Measurements from ENCODE around the gene MCTS1. TPM values are rescaled to one million over a fixed set of nuclear protein-coding genes. Genes with fewer than 3 reads are reported as not detected.
"Not testable (repeated sequence)": the region's sequence is repeated elsewhere in the genome, so short reads cannot be mapped to it uniquely, and the experiment has no call there.

The MCTS1 gene
- total RNA-seq, 1 donor from 2014 or later, result 27.2 TPM

- Mint-ChIP-seq H3K4me1 (no peaks in the 10 kb centered on the region), H3K9me3 (peaks cover 9% of the 10 kb centered on the region)
Measured at GRCh38 chrX:120647127-120647526, 43.2 kb downstream of the MCTS1 start.

DNA sequence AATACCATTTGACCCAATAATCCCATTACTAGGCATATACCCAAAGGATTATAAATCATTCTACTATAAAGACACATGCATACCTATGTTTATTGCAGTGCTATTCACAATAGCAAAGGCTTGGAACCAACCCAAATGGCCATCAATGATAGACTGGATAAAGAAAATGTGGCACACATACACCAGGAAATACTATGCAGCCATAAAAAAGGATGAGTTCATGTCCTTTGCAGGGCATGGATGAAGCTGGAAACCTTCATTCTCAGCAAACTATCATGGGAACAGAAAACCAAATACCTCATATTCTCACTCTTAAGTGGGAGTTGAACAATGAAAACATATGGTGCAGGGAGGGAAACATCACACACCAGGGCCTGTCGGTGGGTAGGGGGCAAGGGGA is 48.4 kb downstream of the MCTS1 start:
- not testable (repeated sequence) for H3K9me3 ChIP-seq (ENCODE audit: low read depth); H3K27me3 ChIP-seq; H3K79me2 ChIP-seq (ENCODE audit: low read depth); H3K4me1 Mint-ChIP-seq; DNase-seq (ENCODE audit: low spot score); H3K4me1 ChIP-seq; H3K36me3 ChIP-seq; H3K4me2 ChIP-seq; H3K9me3 Mint-ChIP-seq; H3K27me3 Mint-ChIP-seq (ENCODE audit: insufficient read depth, low read depth); H2AFZ ChIP-seq (replicated peaks); H3K4me3 ChIP-seq; H3F3A ChIP-seq (ENCODE audit: low read depth); H3K36me3 Mint-ChIP-seq; H4K20me1 ChIP-seq (ENCODE audit: low read depth); H3K27ac Mint-ChIP-seq; H3K27ac ChIP-seq; H3K9ac ChIP-seq
- H3K4me3 Mint-ChIP-seq, result peak overlapping the region; percentile 41

More at GRCh38 chrX:120647127-120647526, 43.2 kb downstream of the MCTS1 start:
- Histone ChIP-seq H3F3A (ENCODE audit: low read depth) (no peaks in the 10 kb centered on the region), H4K20me1 (ENCODE audit: low read depth) (no peaks in the 10 kb centered on the region), H3K4me1 (no peaks in the 10 kb centered on the region), H3K4me2 (no peak overlapping the region), H3K9me3 (ENCODE audit: low read depth) (no peaks in the 10 kb centered on the region), H2AFZ (replicated peaks) (no peak overlapping the region), H3K27ac (no peak overlapping the region), H3K79me2 (ENCODE audit: low read depth) (no peaks in the 10 kb centered on the region), H3K36me3 (no peaks in the 10 kb centered on the region), H3K9ac (no peak overlapping the region), H3K27me3 (no peaks in the 10 kb centered on the region), H3K4me3 (no peak overlapping the region)
- no peak for TF ChIP-seq EZH2phosphoT487 (IDR thresholded peaks at IDR 0.05)
- Mint-ChIP-seq H3K27ac (no peak overlapping the region), H3K36me3 (no peaks in the 10 kb centered on the region), H3K4me3 (no peak overlapping the region), H3K27me3 (ENCODE audit: insufficient read depth, low read depth) (peaks cover 2% of the 10 kb centered on the region)
- no peak for DNase-seq (ENCODE audit: low spot score)

DNA sequence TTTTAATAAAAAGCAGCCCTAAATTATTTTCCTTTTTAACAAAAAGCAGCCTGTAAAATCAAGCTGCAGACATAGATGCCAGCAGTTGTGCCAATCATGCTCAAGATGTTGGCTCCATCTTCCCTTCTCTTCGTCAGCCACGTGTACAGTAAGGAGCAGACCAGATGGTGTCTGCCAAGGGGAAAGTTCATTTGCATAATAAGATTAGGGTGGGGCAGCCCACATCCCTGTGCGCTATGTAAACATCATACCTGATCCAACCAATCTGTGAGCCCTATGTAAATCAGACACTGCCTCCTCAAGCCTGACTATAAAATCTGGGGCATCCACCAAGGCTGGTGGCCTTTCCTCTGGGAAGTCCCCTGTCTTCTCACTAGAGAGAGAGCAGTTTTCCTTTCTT is 49.1 kb downstream of the MCTS1 start:
- Histone ChIP-seq H4K20me1 (ENCODE audit: low read depth) (no peaks in the 10 kb centered on the region), H3K4me3 (no peak overlapping the region), H3K79me2 (ENCODE audit: low read depth) (no peaks in the 10 kb centered on the region), H3K36me3 (no peaks in the 10 kb centered on the region), H3K4me1 (no peaks in the 10 kb centered on the region), H3K27ac (no peak overlapping the region), H3K4me2 (no peak overlapping the region), H3K27me3 (no peaks in the 10 kb centered on the region), H2AFZ (replicated peaks) (no peak overlapping the region), H3K9ac (no peak overlapping the region), H3K9me3 (ENCODE audit: low read depth) (no peaks in the 10 kb centered on the region), H3F3A (ENCODE audit: low read depth) (no peaks in the 10 kb centered on the region)
- Mint-ChIP-seq H3K9me3 (peaks cover 8% of the 10 kb centered on the region), H3K27ac (no peak overlapping the region), H3K36me3 (no peaks in the 10 kb centered on the region), H3K4me1 (no peaks in the 10 kb centered on the region), H3K27me3 (ENCODE audit: insufficient read depth, low read depth) (no peaks in the 10 kb centered on the region), H3K4me3 (no peak overlapping the region)
- TF ChIP-seq EZH2phosphoT487 (IDR thresholded peaks at IDR 0.05), result no peak
- TF ChIP-seq EZH2 (IDR thresholded peaks at IDR 0.05), result no peak
- TF ChIP-seq, protein P1, sequence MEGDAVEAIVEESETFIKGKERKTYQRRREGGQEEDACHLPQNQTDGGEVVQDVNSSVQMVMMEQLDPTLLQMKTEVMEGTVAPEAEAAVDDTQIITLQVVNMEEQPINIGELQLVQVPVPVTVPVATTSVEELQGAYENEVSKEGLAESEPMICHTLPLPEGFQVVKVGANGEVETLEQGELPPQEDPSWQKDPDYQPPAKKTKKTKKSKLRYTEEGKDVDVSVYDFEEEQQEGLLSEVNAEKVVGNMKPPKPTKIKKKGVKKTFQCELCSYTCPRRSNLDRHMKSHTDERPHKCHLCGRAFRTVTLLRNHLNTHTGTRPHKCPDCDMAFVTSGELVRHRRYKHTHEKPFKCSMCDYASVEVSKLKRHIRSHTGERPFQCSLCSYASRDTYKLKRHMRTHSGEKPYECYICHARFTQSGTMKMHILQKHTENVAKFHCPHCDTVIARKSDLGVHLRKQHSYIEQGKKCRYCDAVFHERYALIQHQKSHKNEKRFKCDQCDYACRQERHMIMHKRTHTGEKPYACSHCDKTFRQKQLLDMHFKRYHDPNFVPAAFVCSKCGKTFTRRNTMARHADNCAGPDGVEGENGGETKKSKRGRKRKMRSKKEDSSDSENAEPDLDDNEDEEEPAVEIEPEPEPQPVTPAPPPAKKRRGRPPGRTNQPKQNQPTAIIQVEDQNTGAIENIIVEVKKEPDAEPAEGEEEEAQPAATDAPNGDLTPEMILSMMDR (IDR thresholded peaks at IDR 0.05), result no peak
- DNase-seq (ENCODE audit: low spot score), result no peak

GRCh38 chrX:120660637-120661036 is 56.7 kb downstream of the MCTS1 start:
- TF ChIP-seq EZH2phosphoT487 (IDR thresholded peaks at IDR 0.05) (no peak), EZH2 (IDR thresholded peaks at IDR 0.05) (no peak)
- TF ChIP-seq, protein P1 (IDR thresholded peaks at IDR 0.05), result no peak
- Histone ChIP-seq H3K9ac (no peak overlapping the region), H3K27ac (no peak overlapping the region), H3K79me2 (ENCODE audit: low read depth) (no peaks in the 10 kb centered on the region), H3K4me1 (no peaks in the 10 kb centered on the region), H3K36me3 (no peaks in the 10 kb centered on the region), H3K4me2 (no peak overlapping the region), H3K27me3 (no peaks in the 10 kb centered on the region), H4K20me1 (ENCODE audit: low read depth) (no peaks in the 10 kb centered on the region), H3F3A (ENCODE audit: low read depth) (no peaks in the 10 kb centered on the region), H2AFZ (replicated peaks) (no peak overlapping the region), H3K4me3 (no peak overlapping the region), H3K9me3 (ENCODE audit: low read depth) (peaks cover 2% of the 10 kb centered on the region)
- Mint-ChIP-seq H3K4me1 (no peaks in the 10 kb centered on the region), H3K36me3 (no peaks in the 10 kb centered on the region), H3K4me3 (no peak overlapping the region), H3K9me3 (peaks cover 4% of the 10 kb centered on the region), H3K27ac (no peak overlapping the region), H3K27me3 (ENCODE audit: insufficient read depth, low read depth) (peaks cover 7% of the 10 kb centered on the region)
- DNase-seq (ENCODE audit: low spot score), result no peak

Other genes with a start within 250 kb of the MCTS1 start
- gene ATP1B4, start 242.0 kb upstream of the MCTS1 start, total RNA-seq (ENCODE audit: low replicate concordance), result not detected in 2 replicates
- 20.4 and 29.6 TPM in 2 replicates for gene LAMP2, start 134.8 kb upstream of the MCTS1 start, total RNA-seq (ENCODE audit: low replicate concordance)
- gene CUL4B, start 43.1 kb upstream of the MCTS1 start, total RNA-seq (ENCODE audit: low replicate concordance), result 56.5 and 95.2 TPM in 2 replicates
- gene C1GALT1C1, start 26.0 kb downstream of the MCTS1 start, total RNA-seq (ENCODE audit: low replicate concordance), result 23.0 and 41.0 TPM in 2 replicates